Measurements from ENCODE around the gene KDM7A.
"Not testable (repeated sequence)": the region's sequence is repeated elsewhere in the genome, so short reads cannot be mapped to it uniquely, and the experiment has no call there.

Gene KDM7A

GRCh38 chr7:140156460-140157080, 20.2 kb downstream of the KDM7A start:
- DNase-seq, result no peak

DNA sequence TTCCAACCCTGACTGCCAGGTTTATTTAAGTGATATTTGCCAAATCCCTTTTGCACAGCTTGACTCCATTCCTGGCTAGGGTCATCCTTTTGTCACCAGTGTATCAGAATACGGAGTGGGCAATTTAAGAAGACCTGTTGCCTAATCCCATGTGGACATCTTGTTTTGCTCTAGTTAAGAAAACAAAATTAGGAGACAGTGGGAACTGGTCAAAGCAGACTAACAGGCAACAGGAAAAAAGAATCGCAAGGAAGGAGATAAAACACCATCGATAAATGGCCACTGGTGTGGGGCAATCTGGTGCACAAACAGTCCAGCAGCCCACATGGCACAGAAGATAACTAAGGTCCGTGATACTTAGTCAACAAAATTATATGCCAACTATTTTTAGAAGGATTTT, 21.4 kb downstream of the KDM7A start:
- DNase-seq, result no peak

GRCh38 chr7:140153666-140154161, 23.1 kb downstream of the KDM7A start:
- DNase-seq, result no peak

DNA sequence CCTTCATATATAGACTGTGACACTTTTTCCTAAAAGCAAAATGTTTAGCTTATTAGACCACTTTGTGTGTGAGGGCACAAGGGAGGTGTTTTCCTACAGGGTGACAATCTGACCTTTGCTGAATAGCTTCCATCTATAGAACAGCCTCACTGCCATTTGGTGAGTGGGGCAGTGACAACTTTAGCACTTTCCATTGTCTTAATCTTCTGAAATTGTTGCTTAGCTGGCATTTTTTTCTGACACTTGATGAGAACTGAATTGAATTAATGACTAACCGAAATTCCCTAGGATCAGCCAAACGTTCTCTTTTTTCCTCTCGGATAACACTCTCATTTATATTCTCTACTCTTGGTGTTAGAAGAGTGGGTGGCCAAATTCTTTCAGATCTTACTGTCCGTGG, 30.2 kb downstream of the KDM7A start:
- no peak for DNase-seq

DNA sequence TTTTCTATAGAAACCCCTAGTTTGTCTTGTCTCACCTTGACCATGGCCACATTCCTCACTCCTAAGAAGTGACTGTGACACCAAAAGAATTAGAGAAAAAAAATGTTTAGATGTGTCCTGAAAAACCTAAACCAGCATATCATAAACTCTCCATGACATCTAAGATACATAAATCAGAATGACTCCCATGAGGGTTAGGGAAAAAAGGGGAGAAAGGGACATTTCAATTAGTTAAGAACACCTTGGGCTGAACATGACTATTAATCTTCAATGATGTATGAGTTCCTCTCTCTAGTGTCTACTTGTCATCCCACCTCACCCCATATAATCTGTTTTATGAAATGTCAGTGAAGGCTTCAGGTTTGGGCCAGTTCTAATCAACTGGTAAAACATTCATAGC, 31.1 kb downstream of the KDM7A start:
- no peak for DNase-seq

DNA sequence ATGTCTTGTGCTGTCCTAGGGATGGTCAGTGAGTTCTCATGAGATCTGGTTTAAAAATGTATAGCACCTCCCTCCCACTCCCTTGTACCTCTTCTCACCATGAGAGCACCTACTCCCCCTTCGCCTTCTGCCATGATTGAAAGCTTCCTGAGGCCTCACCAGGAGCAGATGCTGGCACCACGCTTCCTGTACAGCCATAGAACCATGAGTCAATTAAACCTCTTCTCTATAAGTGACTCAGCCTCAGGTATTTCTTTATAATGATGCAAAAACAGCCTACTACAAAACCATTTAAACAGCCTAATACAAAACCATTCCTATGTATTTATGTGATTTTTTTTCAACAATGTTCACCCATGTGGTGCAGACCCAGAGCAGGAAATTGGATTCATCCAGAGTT, 32.0 kb downstream of the KDM7A start:
- DNase-seq, result no peak

DNA sequence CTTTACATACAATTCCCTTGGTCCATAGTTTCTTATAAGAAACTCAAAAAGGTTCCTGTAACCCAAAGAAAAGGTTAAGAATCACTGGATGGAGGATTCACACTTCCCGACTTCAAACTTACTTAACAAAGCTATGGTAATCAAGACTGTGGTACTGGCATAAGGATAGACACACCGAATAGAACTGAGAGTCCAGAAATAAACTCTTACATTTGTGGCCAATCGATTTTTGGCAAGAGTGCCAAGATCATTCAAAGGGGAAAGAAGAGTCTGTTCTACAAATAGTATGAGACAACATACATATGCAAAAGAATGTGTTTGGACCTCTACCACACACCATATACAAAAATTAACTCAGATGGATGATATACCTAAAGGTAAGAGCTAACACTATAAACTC, 32.8 kb downstream of the KDM7A start:
- DNase-seq, result no peak

DNA sequence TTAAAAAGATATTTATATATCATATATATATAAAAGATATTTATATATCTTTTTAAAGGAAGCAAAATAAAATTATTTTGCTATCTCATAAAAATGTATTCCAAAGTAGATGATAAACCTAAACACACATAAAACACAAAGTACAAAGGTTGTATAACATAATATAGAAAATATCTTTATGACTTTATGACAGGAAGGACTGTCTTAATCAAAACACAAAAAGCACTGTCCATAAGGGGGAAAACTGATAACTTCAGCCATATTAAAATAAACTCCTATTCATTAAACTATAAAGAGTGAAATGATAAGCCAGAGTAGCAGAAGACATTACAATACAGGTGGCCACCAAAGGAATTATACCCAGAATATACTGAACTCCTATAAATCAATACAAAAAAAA, 34.8 kb downstream of the KDM7A start:
- DNase-seq, result no peak

GRCh38 chr7:140141256-140141655, 35.5 kb downstream of the KDM7A start:
- DNase-seq, result no peak

GRCh38 chr7:140137078-140137477, 39.7 kb downstream of the KDM7A start:
- no peak for DNase-seq

GRCh38 chr7:140136073-140136472, 40.7 kb downstream of the KDM7A start:
- no peak for DNase-seq

- no peak for DNase-seq
Observed at GRCh38 chr7:140134039-140134438, 42.7 kb downstream of the KDM7A start.

- no peak for DNase-seq
Observed at GRCh38 chr7:140127360-140128127, 49.2 kb downstream of the KDM7A start.

- no peak for DNase-seq
Observed at GRCh38 chr7:140126435-140127034, 50.2 kb downstream of the KDM7A start.

DNA sequence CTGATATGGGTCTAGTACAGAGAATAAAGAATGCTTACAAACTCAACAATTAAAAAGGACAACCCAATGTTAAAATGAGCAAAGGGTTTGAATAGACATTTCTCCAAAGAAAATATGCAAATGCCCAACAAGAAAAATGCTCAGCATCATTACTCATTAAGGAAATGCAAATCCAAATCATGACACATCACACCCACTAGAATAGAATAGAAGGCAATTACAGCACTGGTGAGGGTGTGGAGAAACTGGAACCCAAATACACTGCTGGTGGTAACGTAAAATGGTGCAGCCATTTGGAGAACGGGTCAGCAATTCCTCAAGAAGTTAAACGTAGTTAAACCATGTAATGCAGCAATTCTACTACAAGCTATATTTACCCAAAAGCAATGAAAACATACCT, 53.8 kb downstream of the KDM7A start:
- DNase-seq, result no peak

- no peak for DNase-seq
Observed at GRCh38 chr7:140121326-140121725, 55.5 kb downstream of the KDM7A start.

GRCh38 chr7:140114817-140115216, 62.0 kb downstream of the KDM7A start:
- not testable (repeated sequence) for DNase-seq

- DNase-seq, result not testable (repeated sequence)
Observed at GRCh38 chr7:140108777-140109176, 68.0 kb downstream of the KDM7A start.

GRCh38 chr7:140096459-140096858, 80.3 kb downstream of the KDM7A start:
- DNase-seq, result no peak

GRCh38 chr7:140093375-140093774, 83.4 kb downstream of the KDM7A start:
- DNase-seq, result no peak

GRCh38 chr7:140085447-140085846, 91.3 kb downstream of the KDM7A start:
- DNase-seq, result no peak

GRCh38 chr7:140084972-140085371, 91.8 kb downstream of the KDM7A start:
- no peak for DNase-seq

GRCh38 chr7:140084142-140084655, 92.6 kb downstream of the KDM7A start:
- no peak for DNase-seq

DNA sequence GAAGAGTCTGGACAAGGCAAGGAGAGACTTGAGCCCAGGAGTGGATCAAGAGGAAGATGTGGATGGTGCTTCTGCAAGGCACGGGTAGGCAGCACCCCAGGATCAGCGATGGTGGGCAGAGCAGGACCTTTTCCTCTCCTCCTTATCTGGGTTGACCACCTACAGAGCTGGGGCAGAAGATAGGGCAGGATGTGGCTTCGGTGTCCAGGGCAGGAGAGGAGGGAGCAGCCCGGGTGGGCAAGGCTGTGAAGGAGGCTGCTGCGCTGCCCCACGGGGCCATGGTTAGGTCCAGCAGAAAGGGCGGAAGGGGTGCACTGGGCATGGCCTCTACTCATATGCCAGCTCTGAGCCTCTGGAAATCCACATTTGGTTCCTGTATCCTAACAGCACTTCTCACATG, 94.0 kb downstream of the KDM7A start:
- no peak for DNase-seq
